Bronchial epithelial cell (primary cell): ENCODE results near the gene KRTAP9-7. TPM values are rescaled to one million over a fixed set of nuclear protein-coding genes. Genes with fewer than 3 reads are reported as not detected.
"Not testable (repeated sequence)": the region's sequence is repeated elsewhere in the genome, so short reads cannot be mapped to it uniquely, and the experiment has no call there.

Experiments used
- DNase-seq: peaks from one replicate; pipeline ENCODE4 v3.0.0-alpha.2; 2010; ENCODE audit warnings: low read depth
- FAIRE-seq: peaks from 2 replicates; lab custom pipeline; 2011; peaks lifted over from hg19 to GRCh38; lab: Jason Lieb, UNC
- H3K27me3 ChIP-seq: 2 replicates; pipeline ENCODE4 v1.5.1; 2011; ENCODE audit warnings: low read length; ENCODE audit not compliant: control insufficient read depth, insufficient read depth
- H3K36me3 ChIP-seq: 2 replicates; pipeline ENCODE4 v1.5.1; 2011; ENCODE audit warnings: low read length; ENCODE audit not compliant: control insufficient read depth, insufficient read depth
- H3K4me3 ChIP-seq: 2 replicates; pipeline ENCODE4 v1.5.1; 2011; ENCODE audit warnings: mild to moderate bottlenecking, low read depth, low read length, control low read depth
- CTCF ChIP-seq: IDR thresholded peaks from 2 replicates; pipeline ENCODE4 v1.5.1; 2011; ENCODE audit warnings: mild to moderate bottlenecking, moderate library complexity, low read length, control low read depth, inconsistent platforms; ENCODE audit not compliant: insufficient read depth, severe bottlenecking
- total RNA-seq: library from RNA; depleted of rRNA; stranded (reverse); fragments of >200 nt; gene quantifications from 2 replicates; pipeline ENCODE4 v1.2.1, GENCODE V29; 2014

The KRTAP9-7 gene
- total RNA-seq, result not detected in 2 replicates

GRCh38 chr17:41275648-41276190 lies at the start of gene KRTAP9-7:
Gene KRTAP9-7 (plus strand): TSS chr17:41275698. CDS start chr17:41275698, 0 bp downstream.
- not testable (repeated sequence) for H3K36me3 ChIP-seq, DNase-seq, FAIRE-seq, H3K4me3 ChIP-seq, H3K27me3 ChIP-seq

- H3K27me3 ChIP-seq, result no peaks in the 10 kb centered on the region
- DNase-seq, result no peak
- no peak overlapping the region for H3K4me3 ChIP-seq
- no peaks in the 10 kb centered on the region for H3K36me3 ChIP-seq
- no peak for TF ChIP-seq CTCF
- no peak for FAIRE-seq
Measured at GRCh38 chr17:41226051-41226450, 49.4 kb upstream of the KRTAP9-7 start.

GRCh38 chr17:41226598-41227095 lies 48.9 kb upstream of the KRTAP9-7 start, which contains the start of gene KRTAP9-2:
Gene KRTAP9-2 (plus strand): TSS chr17:41226648. CDS start chr17:41226655, 7 bp downstream.
- H3K36me3 ChIP-seq, H3K4me3 ChIP-seq, H3K27me3 ChIP-seq, FAIRE-seq, DNase-seq: not testable (repeated sequence)

- no peak for TF ChIP-seq CTCF
- DNase-seq (no peak), FAIRE-seq (no peak)
Measured at GRCh38 chr17:41230094-41230493, 45.4 kb upstream of the KRTAP9-7 start.

GRCh38 chr17:41231731-41232130 lies 43.8 kb upstream of the KRTAP9-7 start:
- no peak for TF ChIP-seq CTCF
- no peak for DNase-seq
- Histone ChIP-seq H3K4me3 (no peak overlapping the region), H3K27me3 (peaks cover 2% of the 10 kb centered on the region), H3K36me3 (no peaks in the 10 kb centered on the region)
- FAIRE-seq, result no peak

More at GRCh38 chr17:41230094-41230493, 45.4 kb upstream of the KRTAP9-7 start:
- Histone ChIP-seq H3K4me3 (no peak overlapping the region), H3K36me3 (no peaks in the 10 kb centered on the region), H3K27me3 (peaks cover 2% of the 10 kb centered on the region)

- not testable (repeated sequence) for H3K27me3 ChIP-seq, H3K4me3 ChIP-seq, H3K36me3 ChIP-seq, FAIRE-seq, DNase-seq
Measured at GRCh38 chr17:41232399-41233105, 42.9 kb upstream of the KRTAP9-7 start, which contains the start of gene KRTAP9-3. Gene KRTAP9-3 (plus strand): TSS chr17:41232449. CDS start chr17:41232502, 53 bp downstream.

GRCh38 chr17:41237116-41237515 lies 38.4 kb upstream of the KRTAP9-7 start:
- H3K27me3 ChIP-seq, DNase-seq, H3K4me3 ChIP-seq, FAIRE-seq, H3K36me3 ChIP-seq: not testable (repeated sequence)

- not testable (repeated sequence) for H3K4me3 ChIP-seq, FAIRE-seq, H3K27me3 ChIP-seq
Measured at GRCh38 chr17:41237949-41238437, 37.5 kb upstream of the KRTAP9-7 start, which contains the start of gene KRTAP9-8. Gene KRTAP9-8 (plus strand): TSS chr17:41237999. CDS start chr17:41238052, 53 bp downstream.

GRCh38 chr17:41246995-41247787 lies 28.3 kb upstream of the KRTAP9-7 start:
- H3K4me3 ChIP-seq, FAIRE-seq, H3K27me3 ChIP-seq, DNase-seq, H3K36me3 ChIP-seq: not testable (repeated sequence)

More at GRCh38 chr17:41237949-41238437, 37.5 kb upstream of the KRTAP9-7 start, which contains the start of gene KRTAP9-8:
- not testable (repeated sequence) for H3K36me3 ChIP-seq, DNase-seq

GRCh38 chr17:41249637-41250240 lies 25.8 kb upstream of the KRTAP9-7 start, which contains the start of gene KRTAP9-4:
Gene KRTAP9-4 (plus strand): TSS chr17:41249687. CDS start chr17:41249721, 34 bp downstream.
- FAIRE-seq, DNase-seq, H3K27me3 ChIP-seq, H3K36me3 ChIP-seq, H3K4me3 ChIP-seq: not testable (repeated sequence)
